Measurements from ENCODE around the gene ARSB.

DNA sequence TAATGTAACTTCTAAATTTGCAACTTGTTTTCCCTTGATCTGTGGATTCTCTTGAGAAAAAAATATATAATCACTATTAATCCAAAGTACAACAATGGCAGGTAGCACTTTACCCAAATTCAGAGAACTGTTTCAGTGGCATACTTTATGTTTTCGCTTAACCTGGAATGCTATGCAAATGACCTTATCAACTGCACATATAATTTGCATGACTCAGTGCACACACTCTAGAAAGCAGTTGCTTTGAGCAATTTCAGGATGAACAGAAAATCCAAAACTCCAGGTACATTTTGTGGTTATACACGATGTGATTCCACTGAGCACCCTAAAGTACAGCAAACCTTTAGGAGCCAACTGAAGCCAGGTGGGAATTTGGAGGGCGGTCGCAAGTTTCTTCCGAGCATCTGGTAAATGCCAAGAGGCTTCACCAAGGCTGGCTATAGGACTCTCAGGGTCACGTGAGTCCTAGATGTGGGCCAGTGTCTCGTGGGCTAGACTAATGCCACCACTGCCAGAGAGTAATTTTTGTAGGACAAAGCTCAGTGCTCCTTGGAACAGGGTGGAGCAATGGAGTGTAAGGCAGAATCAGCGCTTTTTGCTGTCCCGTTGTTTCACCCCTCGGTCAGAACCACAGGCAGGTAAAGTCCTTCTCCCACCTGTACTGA is 47.1 kb upstream of the ARSB start:
- TF ChIP-seq RFX5 (IDR thresholded peaks at IDR 0.05) (no peak), MAFK (IDR thresholded peaks at IDR 0.05; ENCODE audit: partially characterized antibody) (no peak), NPAS2 (CRISPR knock-in tag; IDR thresholded peaks at IDR 0.05; ENCODE audit: borderline replicate concordance) (no peak), EP300 (IDR thresholded peaks at IDR 0.05) (no peak), POLR2A (IDR thresholded peaks at IDR 0.05; ENCODE audit: low read length) (no peak)
- TF ChIP-seq, protein P1, sequence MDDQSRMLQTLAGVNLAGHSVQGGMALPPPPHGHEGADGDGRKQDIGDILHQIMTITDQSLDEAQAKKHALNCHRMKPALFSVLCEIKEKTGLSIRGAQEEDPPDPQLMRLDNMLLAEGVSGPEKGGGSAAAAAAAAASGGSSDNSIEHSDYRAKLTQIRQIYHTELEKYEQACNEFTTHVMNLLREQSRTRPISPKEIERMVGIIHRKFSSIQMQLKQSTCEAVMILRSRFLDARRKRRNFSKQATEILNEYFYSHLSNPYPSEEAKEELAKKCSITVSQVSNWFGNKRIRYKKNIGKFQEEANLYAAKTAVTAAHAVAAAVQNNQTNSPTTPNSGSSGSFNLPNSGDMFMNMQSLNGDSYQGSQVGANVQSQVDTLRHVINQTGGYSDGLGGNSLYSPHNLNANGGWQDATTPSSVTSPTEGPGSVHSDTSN (IDR thresholded peaks at IDR 0.05) = no peak
- TF ChIP-seq, protein P2, sequence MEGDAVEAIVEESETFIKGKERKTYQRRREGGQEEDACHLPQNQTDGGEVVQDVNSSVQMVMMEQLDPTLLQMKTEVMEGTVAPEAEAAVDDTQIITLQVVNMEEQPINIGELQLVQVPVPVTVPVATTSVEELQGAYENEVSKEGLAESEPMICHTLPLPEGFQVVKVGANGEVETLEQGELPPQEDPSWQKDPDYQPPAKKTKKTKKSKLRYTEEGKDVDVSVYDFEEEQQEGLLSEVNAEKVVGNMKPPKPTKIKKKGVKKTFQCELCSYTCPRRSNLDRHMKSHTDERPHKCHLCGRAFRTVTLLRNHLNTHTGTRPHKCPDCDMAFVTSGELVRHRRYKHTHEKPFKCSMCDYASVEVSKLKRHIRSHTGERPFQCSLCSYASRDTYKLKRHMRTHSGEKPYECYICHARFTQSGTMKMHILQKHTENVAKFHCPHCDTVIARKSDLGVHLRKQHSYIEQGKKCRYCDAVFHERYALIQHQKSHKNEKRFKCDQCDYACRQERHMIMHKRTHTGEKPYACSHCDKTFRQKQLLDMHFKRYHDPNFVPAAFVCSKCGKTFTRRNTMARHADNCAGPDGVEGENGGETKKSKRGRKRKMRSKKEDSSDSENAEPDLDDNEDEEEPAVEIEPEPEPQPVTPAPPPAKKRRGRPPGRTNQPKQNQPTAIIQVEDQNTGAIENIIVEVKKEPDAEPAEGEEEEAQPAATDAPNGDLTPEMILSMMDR (IDR thresholded peaks at IDR 0.05) = no peak
- TF ChIP-seq, protein P3, sequence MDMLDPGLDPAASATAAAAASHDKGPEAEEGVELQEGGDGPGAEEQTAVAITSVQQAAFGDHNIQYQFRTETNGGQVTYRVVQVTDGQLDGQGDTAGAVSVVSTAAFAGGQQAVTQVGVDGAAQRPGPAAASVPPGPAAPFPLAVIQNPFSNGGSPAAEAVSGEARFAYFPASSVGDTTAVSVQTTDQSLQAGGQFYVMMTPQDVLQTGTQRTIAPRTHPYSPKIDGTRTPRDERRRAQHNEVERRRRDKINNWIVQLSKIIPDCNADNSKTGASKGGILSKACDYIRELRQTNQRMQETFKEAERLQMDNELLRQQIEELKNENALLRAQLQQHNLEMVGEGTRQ (IDR thresholded peaks at IDR 0.05) = no peak
- TF ChIP-seq, protein P4, sequence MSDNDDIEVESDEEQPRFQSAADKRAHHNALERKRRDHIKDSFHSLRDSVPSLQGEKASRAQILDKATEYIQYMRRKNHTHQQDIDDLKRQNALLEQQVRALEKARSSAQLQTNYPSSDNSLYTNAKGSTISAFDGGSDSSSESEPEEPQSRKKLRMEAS (IDR thresholded peaks at IDR 0.05) = no peak

All from A549 (cell line).